ENCODE results near the gene PPM1B.
"Not testable (repeated sequence)": the region's sequence is repeated elsewhere in the genome, so short reads cannot be mapped to it uniquely, and the experiment has no call there.

GRCh38 chr2:44171442-44171841, 2.8 kb downstream of the PPM1B start:
- not testable (repeated sequence) for TF ChIP-seq CTCF, POLR2A (IDR thresholded peaks at IDR 0.05)
